Aorta (tissue), 5 donors: ENCODE measurements around the gene TTI1. TPM values are rescaled to one million over a fixed set of nuclear protein-coding genes. Genes with fewer than 3 reads are reported as not detected.
"Not testable (repeated sequence)": the region's sequence is repeated elsewhere in the genome, so short reads cannot be mapped to it uniquely, and the experiment has no call there.

ENCODE experiments used
- ATAC-seq: fragments of 200-7000 bp; cut with Tn5 transposase; one replicate; pipeline ENCODE4 v1.9.1; 2022; ENCODE audit warnings: moderate library complexity; ENCODE audit not compliant: low FRiP score
- DNase-seq, 2 donors: peaks; one replicate each; pipeline ENCODE4 v3.0.0-alpha.2; 2020
- H3K27ac ChIP-seq, 2 donors: one replicate each; pipeline ENCODE4 v1.5.1; 2013; ENCODE audit warnings: low read length in 2 of 2, mild to moderate bottlenecking in 2 of 2, moderate library complexity in 2 of 2, control low read depth in 1 of 2, inconsistent platforms in 1 of 2, low read depth in 1 of 2
- H3K27me3 ChIP-seq, 2 donors: one replicate each; pipeline ENCODE4 v1.6.1; 2013; ENCODE audit warnings: control low read depth in 1 of 2, low read length in 1 of 2, mild to moderate bottlenecking in 1 of 2, moderate library complexity in 1 of 2; ENCODE audit not compliant: insufficient read depth in 2 of 2, control insufficient read depth in 1 of 2
- H3K36me3 ChIP-seq, 2 donors: one replicate each; pipeline ENCODE4 v1.6.1; 2013; ENCODE audit warnings: control low read depth in 1 of 2, low read length in 1 of 2, mild to moderate bottlenecking in 1 of 2; ENCODE audit not compliant: insufficient read depth in 2 of 2, control insufficient read depth in 1 of 2
- H3K4me1 ChIP-seq, 2 donors: one replicate each; pipeline ENCODE4 v1.6.1; 2013; ENCODE audit warnings: low read length in 2 of 2, control low read depth in 1 of 2, mild to moderate bottlenecking in 1 of 2, moderate library complexity in 1 of 2; ENCODE audit not compliant: insufficient read depth in 2 of 2, control insufficient read depth in 1 of 2
- H3K4me3 ChIP-seq, 2 donors: one replicate each; pipeline ENCODE4 v1.5.1; 2013; ENCODE audit warnings: low read length in 2 of 2, control low read depth in 1 of 2, mild to moderate bottlenecking in 1 of 2
- H3K9me3 ChIP-seq: one replicate; pipeline ENCODE4 v1.6.1; 2013; ENCODE audit warnings: mild to moderate bottlenecking, low read length; ENCODE audit not compliant: control insufficient read depth
- WGBS, 2 donors: extraction: QIAGEN DNeasy Blood & Tissue Kit; methylation state at CpG; one replicate each; pipeline ENCODE4 v1.1.7; 2013; 5-methylcytosine and 5-hydroxymethylcytosine counted together
- intact Hi-C, 2 donors: fragments of 100-400 bp; cut with DNase I; formaldehyde crosslinking; loops; one replicate each; pipeline versions ENCODE4 v1.14.2 to v1.15.0; 2022
- polyA plus RNA-seq, 2 donors: library from polyadenylated mRNA; stranded (reverse); fragments of 200-250 nt; gene quantifications; one replicate each; pipeline ENCODE4 v1.2.3, GENCODE V29; 2013
- total RNA-seq, 2 donors: library from RNA; stranded (reverse); fragmentation: NEBNext Ultra II Directional; extraction: Animal tissue kit (Norgen Biotek cat#: 25700); gene quantifications; one replicate each; pipeline ENCODE4 v1.2.1, GENCODE V29; 2021
- donor health status: healthy with polysubstance abuse.
- donor health status: Bipolar disorder and iron deficiency.
- donor health status: DM: no; HTN: no; CAD: no.
- donor health status: DM: no; HTN: no; CAD: no.
- donor health status: DM: yes; HTN: yes; CAD: no.

Gene TTI1
- total and polyA plus RNA-seq, 4 donors = 2.3 to 15.1 (median 8.2) TPM

DNA sequence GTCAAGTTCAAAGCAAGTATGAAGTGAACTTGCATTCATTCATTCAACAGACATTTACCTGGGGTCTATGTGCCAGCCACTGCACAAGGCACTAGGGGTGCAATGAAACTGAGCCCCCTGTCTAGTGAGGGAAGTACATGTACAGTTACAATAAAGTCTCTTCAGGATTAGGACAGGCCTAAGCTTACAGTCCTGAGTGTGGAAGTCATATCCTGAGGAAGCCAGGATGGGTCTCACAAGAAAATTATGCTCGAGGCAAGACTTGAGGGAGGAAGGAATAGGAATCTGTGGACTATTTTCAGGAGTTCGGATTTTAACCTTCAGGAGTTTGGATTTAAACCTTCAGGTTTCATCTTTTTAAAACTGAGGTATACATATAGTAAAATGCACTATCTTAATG lies 19.4 kb downstream of the TTI1 start:
- 86 to 89% methylated on average over 2 of the region's 2 CpGs for WGBS, 2 donors
- Histone ChIP-seq H3K4me3 (no peak overlapping the region), H3K36me3 (peaks cover 5 to 12% of the 10 kb centered on the region in 2 donors), H3K9me3 (no peaks in the 10 kb centered on the region), H3K4me1 (no peaks in the 10 kb centered on the region), H3K27ac (no peak overlapping the region), H3K27me3 (no peaks in the 10 kb centered on the region)
- no peak for DNase-seq
- no peak for ATAC-seq
- intact Hi-C loops = no loop called here

DNA sequence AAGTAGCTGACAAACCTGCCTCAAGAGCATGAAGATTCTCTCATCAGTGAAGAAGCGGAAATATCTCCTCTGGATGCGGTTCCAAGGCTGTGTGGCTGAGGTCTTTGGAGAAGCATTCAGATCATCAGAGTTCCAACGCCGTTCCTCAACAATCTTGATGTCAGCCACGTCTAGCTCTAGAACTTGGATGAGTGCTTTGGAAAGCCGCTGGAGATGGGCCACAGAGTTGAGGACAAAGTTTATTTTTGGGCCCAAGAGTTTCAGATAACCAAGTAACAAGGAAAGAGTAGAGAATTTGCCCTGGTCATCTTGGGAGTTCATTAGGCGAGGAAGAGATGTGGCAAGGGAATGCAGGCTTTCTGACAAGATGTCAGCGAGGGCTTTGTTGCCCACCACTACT lies 20.9 kb downstream of the TTI1 start:
- Histone ChIP-seq H3K27me3 (no peaks in the 10 kb centered on the region), H3K27ac (no peak overlapping the region), H3K4me1 (no peaks in the 10 kb centered on the region), H3K9me3 (no peaks in the 10 kb centered on the region), H3K4me3 (no peak overlapping the region), H3K36me3 (peaks cover 3 to 11% of the 10 kb centered on the region in 2 donors)
- 93 to 95% methylated on average over 8 of the region's 8 CpGs for WGBS, 2 donors
- intact Hi-C loops = no loop called here
- ATAC-seq (no peak), DNase-seq (no peak)

DNA sequence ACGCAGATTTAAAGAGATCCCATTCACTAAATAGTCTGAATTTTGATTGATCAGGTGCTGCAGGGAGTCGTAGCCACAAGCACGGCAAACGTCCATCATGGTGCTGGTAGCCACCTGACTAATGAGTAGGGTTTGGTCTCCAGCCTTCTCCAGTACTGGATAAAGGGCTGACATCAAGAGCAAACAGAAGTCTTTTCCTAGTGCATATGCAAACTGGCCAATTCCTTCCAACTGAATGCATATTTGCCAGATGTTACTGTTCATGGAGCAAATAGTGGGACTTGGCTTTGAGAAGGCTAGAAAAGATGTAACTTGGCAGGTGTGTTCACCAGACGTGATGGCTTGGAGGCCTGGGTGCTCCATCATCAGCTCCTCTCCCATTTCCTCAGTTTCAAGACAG lies 21.6 kb downstream of the TTI1 start:
- Histone ChIP-seq H3K27ac (no peak overlapping the region), H3K9me3 (no peaks in the 10 kb centered on the region), H3K27me3 (no peaks in the 10 kb centered on the region), H3K4me3 (no peak overlapping the region), H3K36me3 (peaks cover 5 to 11% of the 10 kb centered on the region in 2 donors), H3K4me1 (no peaks in the 10 kb centered on the region)
- DNase-seq (no peak), ATAC-seq (no peak)
- intact Hi-C loops = no loop called here
- 93 to 94% methylated on average over 5 of the region's 5 CpGs for WGBS, 2 donors

DNA sequence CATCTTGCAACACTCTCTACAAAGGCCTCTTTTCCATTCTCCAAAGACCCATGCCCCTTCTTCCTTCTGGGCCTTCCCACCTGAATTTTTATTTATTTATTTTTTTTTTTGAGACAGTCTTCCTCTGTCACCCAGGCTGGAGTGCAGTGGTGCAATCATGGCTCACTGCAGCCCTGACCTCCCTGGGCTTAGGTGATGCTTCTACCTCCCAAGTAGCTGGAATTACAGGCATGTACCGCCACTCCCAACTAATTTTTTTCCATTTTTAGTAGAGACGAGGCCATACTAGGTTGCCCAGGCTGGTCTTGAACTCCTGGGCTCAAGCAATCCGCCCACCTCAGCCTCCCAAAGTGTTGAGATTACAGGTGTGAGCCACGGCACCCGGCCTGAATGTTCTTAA lies 23.8 kb downstream of the TTI1 start:
- ATAC-seq, H3K9me3 ChIP-seq, H3K4me1 ChIP-seq, H3K27ac ChIP-seq, DNase-seq, intact Hi-C loops, H3K4me3 ChIP-seq, H3K36me3 ChIP-seq, H3K27me3 ChIP-seq: not testable (repeated sequence)
- 92 to 98% methylated on average over 5 of the region's 5 CpGs for WGBS, 2 donors

DNA sequence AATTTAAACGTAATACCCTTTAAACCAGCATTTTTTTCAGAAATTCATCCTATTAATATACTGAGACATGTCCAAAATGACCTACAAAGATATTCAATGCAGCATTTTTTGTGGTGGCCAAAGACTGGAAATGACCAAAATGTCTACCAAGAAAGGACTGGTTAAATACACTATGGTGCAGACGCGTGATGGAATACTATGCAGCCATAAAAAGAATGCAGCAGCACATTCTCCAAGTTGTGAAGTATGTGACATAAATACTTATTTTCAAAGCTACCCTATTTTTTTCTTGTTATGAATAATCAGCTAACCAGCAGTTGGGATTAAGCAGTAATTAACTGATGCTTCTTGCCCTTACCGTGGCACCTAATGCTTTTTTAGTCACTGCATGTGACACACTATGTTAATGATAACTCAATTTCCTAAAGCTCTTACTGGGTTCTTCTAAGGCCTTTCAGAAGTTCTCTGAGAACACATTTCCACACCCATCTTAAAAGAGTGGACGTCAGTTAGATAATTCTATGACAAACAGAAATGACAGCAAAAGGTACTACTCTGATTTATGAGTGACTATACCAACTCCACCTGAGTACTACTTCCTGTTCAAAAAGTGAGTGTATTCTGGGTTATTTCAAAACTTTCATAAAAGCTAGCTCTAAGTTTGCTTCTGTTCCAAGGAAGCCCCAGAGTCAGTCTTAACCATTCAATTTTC lies 24.9 kb downstream of the TTI1 start:
- WGBS, 2 donors = 95% methylated on average over 5 of the region's 5 CpGs
- H3K4me1 ChIP-seq = no peaks in the 10 kb centered on the region
- no peak for ATAC-seq
- no peaks in the 10 kb centered on the region for H3K9me3 ChIP-seq
- H3K36me3 ChIP-seq = peaks cover 3 to 4% of the 10 kb centered on the region in 2 donors
- no peak overlapping the region for H3K4me3 ChIP-seq
- H3K27me3 ChIP-seq = no peaks in the 10 kb centered on the region
- intact Hi-C loops = no loop called here
- DNase-seq = no peak
- no peak overlapping the region for H3K27ac ChIP-seq

DNA sequence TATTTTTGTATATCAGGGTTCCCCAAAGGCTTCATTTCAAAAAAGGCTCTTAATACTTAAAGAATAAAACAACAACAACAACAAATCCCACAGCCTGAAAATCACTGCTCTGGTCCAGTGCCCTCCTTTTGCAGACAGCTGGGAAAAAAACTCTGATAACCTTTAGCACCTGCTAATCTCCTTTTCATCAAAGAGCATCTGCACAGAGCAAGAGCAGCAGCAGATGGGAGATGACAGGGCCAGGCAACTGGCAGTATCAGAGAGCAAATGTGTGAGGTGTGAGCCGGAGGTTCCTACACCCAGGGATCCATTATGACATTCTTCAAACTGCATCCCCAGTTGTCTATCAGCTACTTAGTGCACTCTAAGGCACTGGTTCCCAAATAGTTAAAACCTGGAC lies 25.7 kb downstream of the TTI1 start:
- no peak overlapping the region for H3K4me3 ChIP-seq
- intact Hi-C loops = no loop called here
- no peak overlapping the region for H3K27ac ChIP-seq
- no peak for ATAC-seq
- H3K4me1 ChIP-seq = no peaks in the 10 kb centered on the region
- peaks cover 2 to 4% of the 10 kb centered on the region in 2 donors for H3K36me3 ChIP-seq
- DNase-seq = no peak
- 90 to 93% methylated on average over 1 of the region's 1 CpG for WGBS, 2 donors
- H3K9me3 ChIP-seq = no peaks in the 10 kb centered on the region
- H3K27me3 ChIP-seq = no peaks in the 10 kb centered on the region

DNA sequence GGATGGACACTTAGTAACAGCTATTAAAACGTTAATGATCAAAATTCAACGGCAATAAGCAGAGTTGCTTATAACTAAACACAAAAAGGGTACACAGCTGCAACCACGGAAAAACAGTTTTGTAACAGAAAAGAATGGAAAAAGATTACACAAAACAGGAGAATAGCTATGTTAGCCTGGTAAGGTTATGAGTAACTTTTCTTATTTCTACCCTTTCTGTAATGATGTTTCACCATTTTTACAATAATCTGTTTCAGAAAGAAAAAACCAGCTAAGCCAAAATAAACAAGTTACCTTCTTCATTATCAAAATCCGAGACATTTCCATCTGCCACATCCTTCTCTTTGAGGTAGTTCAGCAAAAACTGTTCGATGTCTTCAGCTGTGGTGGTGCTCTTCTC lies 27.4 kb downstream of the TTI1 start:
- Histone ChIP-seq H3K4me3 (no peak overlapping the region), H3K4me1 (no peaks in the 10 kb centered on the region), H3K36me3 (peaks cover 2 to 4% of the 10 kb centered on the region in 2 donors), H3K27ac (no peak overlapping the region), H3K9me3 (no peaks in the 10 kb centered on the region), H3K27me3 (no peaks in the 10 kb centered on the region)
- DNase-seq (no peak), ATAC-seq (no peak)
- intact Hi-C loops = no loop called here
- WGBS, 2 donors = 80 to 86% methylated on average over 5 of the region's 5 CpGs

DNA sequence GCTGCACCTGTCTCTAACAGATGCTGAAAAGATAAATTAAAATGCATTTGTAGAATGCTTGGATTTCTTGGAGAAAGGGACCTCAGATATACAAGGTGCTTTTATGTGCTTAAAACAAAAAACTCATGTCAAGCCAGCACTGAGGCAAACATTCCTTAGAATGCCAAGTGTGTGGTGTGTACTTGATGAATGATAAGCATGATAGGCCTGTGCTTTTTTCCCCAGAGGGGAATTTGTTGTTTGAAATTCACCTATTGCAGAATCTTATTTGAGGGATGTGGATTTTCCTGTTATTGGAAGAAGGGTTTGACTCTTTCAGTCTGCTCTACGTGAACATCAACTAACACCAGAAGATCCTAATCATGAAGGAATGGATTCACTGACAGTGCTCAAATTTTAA lies 28.8 kb downstream of the TTI1 start:
- intact Hi-C loops = no loop called here
- WGBS, 2 donors = 92 to 94% methylated on average over 1 of the region's 1 CpG
- DNase-seq (no peak), ATAC-seq (no peak)
- Histone ChIP-seq H3K4me1 (no peaks in the 10 kb centered on the region), H3K4me3 (no peak overlapping the region), H3K27me3 (no peaks in the 10 kb centered on the region), H3K9me3 (no peaks in the 10 kb centered on the region), H3K36me3 (peaks cover 2 to 4% of the 10 kb centered on the region in 2 donors), H3K27ac (no peak overlapping the region)

DNA sequence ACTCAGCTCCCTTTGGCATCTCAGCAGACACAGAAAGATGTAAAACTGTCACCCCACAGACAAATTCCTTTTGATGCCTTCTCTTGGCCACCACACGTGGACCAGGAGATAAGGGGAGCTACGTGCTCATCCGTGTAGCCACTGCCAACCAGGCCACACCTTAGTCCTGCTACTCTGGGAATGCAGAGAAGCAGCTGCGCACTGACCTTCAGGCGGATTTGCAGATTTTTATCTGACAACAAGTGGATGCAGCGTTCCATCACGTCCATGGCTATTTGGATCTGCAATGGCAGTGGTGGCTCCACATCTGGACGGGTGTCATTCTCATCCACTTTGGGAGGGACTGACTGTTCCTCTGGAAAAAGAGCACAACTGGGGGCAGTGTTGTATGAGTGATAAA lies 30.8 kb downstream of the TTI1 start:
- no peaks in the 10 kb centered on the region for H3K9me3 ChIP-seq
- no peaks in the 10 kb centered on the region for H3K4me1 ChIP-seq
- intact Hi-C loops = no loop called here
- no peaks in the 10 kb centered on the region for H3K27me3 ChIP-seq
- DNase-seq (no peak), ATAC-seq (no peak)
- H3K36me3 ChIP-seq = peaks cover 4% of the 10 kb centered on the region in 2 donors
- H3K27ac ChIP-seq = no peak overlapping the region
- no peak overlapping the region for H3K4me3 ChIP-seq
- WGBS, 2 donors = 71% methylated on average over 8 of the region's 8 CpGs
